ENCODE data around the gene HGF. TPM values are rescaled to one million over a fixed set of nuclear protein-coding genes. Genes with fewer than 3 reads are reported as not detected.
"Not testable (repeated sequence)": the region's sequence is repeated elsewhere in the genome, so short reads cannot be mapped to it uniquely, and the experiment has no call there.

HGF gene
- total RNA-seq, 1 experiment from 2014 or later: not detected

- in situ Hi-C loops (cut with HindIII; ENCODE audit: low sequenced_read_pairs): no loop called here
- DNase-seq (ENCODE audit: low spot score): no peak
These were observed 44.1 kb downstream of the HGF start for GRCh38 chr7:81725812-81726127.

- in situ Hi-C loops (cut with HindIII; ENCODE audit: low sequenced_read_pairs): no loop called here
These were observed 44.6 kb downstream of the HGF start for GRCh38 chr7:81725003-81725811.

DNA sequence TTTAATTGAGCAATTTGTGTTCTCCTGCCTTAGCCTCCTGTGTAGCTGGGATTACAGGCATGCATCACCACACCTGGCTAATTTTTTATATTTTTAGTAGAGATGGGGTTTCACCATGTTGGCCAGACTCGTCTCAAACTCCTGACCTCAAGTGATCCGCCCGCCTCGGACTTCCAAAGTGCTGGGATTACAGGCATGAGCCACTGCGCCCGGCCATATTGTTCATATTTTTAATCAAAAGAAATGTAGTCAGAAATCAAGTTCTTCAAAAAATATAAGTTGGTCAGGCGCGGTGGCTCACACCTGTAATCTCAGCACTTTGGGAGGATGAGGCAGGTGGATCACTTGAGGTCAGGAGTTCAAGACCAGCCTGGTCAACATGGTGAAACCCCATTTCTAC lies 47.6 kb downstream of the HGF start:
- DNase-seq (ENCODE audit: low spot score); in situ Hi-C loops (cut with HindIII; ENCODE audit: low sequenced_read_pairs): not testable (repeated sequence)

More at GRCh38 chr7:81725003-81725811, 44.6 kb downstream of the HGF start:
- no peak for DNase-seq (ENCODE audit: low spot score)

DNA sequence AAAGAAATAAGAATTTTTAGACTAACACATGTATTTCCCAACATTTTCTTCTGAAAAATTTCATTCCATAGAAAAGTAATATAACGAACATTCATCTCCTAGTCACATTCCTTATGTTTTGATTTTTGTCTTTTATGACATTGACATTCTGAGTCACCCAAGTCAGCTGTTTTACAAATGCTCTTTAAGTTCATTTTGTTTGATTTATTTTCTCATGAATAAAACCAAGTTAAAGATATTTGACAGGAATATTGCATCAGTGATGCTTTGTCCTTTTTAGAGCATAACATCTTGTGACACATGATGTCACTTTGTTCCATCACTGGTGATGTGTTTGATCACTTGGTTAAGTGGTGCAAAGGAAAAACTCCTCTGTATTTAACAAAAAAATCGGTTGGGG lies 48.4 kb downstream of the HGF start:
- no peak for DNase-seq (ENCODE audit: low spot score)
- in situ Hi-C loops (cut with HindIII; ENCODE audit: low sequenced_read_pairs): no loop called here

DNA sequence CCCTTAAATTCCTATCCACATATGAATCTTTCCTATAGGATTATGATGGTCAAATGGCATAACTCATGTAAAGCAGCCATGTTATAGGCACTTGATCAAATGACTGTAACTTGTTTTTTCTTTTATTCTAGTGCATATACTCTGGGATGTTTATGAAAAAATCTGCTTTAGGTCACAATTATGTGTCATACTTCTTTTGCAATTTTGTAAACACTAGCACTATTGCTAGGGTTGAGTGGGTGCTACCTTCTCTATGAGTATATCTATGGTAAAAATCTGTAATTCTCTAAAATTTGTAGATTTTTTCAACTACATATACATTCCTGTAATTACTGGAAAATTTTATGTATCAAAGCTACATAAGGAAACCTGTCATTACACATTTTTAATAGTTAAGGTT lies 50.0 kb downstream of the HGF start:
- no peak for DNase-seq (ENCODE audit: low spot score)
- in situ Hi-C loops (cut with HindIII; ENCODE audit: low sequenced_read_pairs): no loop called here

DNA sequence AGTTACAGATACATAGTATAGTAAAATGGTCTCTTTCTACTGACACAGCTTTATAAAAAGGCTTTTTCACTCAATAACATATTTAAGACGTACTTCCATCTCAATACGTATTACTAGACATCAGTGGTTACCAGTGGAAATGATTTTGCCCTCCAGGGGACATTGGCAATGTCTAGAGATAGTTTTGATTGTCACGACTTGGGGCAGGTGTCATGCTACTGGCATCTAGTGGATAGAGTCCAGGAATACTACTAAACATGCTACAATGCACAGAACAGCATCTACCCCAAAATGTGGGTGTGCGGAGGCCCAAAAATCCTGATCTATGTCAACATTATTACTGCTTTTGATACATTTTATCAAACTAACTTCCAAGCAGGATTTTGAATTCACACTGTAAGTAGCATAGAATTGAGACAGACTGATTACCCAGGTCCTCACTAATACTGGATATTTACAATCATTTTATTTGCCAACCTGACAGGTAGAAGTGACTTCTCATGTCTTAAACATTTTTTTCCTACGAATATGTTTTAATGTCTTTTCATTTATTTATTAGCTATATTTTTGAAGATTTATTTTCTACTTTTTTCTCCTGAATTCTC lies 53.8 kb downstream of the HGF start:
- no peak for DNase-seq (ENCODE audit: low spot score)
- in situ Hi-C loops (cut with HindIII; ENCODE audit: low sequenced_read_pairs): no loop called here

DNA sequence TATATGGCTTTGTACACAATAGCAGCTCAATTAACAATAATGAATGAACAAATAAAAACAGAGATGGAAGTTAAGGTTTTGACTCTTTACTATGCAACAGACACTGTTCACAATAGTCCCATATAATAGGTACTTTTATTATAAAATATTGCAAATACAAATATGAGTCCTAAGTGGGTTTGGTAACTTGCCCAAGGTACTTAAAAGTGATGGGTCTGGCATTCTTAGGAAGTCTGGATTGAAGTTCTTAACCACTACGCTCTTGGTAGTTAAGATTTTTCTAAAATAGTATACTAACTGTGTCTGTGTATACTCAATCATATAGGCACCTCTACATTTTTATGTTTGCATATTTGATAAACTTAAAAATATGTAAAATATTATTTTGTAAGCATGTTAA lies 55.5 kb downstream of the HGF start:
- DNase-seq (ENCODE audit: low spot score): no peak
- in situ Hi-C loops (cut with HindIII; ENCODE audit: low sequenced_read_pairs): no loop called here

GRCh38 chr7:81710751-81711150 lies 59.1 kb downstream of the HGF start:
- DNase-seq (ENCODE audit: low spot score): no peak
- in situ Hi-C loops (cut with HindIII; ENCODE audit: low sequenced_read_pairs): no loop called here

DNA sequence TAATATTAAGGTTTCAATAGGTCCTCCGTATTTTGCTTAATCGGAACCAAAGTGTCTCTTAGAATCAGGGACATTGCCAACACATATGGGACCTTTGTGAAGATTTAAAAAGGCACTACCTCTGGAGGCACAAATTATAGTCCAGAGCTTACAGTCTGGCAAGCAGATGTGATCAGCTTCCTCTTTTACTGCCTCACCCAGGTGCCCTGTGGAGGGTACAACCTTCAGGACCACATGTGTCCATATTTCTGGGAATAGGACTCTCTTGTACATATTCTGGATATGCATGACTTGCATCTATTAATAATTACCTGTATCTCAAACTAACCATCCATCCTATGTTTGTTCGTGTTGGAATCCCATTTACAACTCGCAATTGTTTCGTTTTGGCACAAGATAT lies 60.0 kb downstream of the HGF start:
- in situ Hi-C loops (cut with HindIII; ENCODE audit: low sequenced_read_pairs): no loop called here
- no peak for DNase-seq (ENCODE audit: low spot score)

- no peak for DNase-seq (ENCODE audit: low spot score)
- in situ Hi-C loops (cut with HindIII; ENCODE audit: low sequenced_read_pairs): no loop called here
These were observed 61.9 kb downstream of the HGF start for GRCh38 chr7:81707966-81708365.

- in situ Hi-C loops (cut with HindIII; ENCODE audit: low sequenced_read_pairs): no loop called here
- no peak for DNase-seq (ENCODE audit: low spot score)
These were observed 62.7 kb downstream of the HGF start for GRCh38 chr7:81707196-81707595.

- in situ Hi-C loops (cut with HindIII; ENCODE audit: low sequenced_read_pairs): no loop called here
These were observed 64.6 kb downstream of the HGF start for GRCh38 chr7:81705206-81705605.

GRCh38 chr7:81704595-81704994 lies 65.3 kb downstream of the HGF start:
- in situ Hi-C loops (cut with HindIII; ENCODE audit: low sequenced_read_pairs): no loop called here
- no peak for DNase-seq (ENCODE audit: low spot score)

More at GRCh38 chr7:81705206-81705605, 64.6 kb downstream of the HGF start:
- no peak for DNase-seq (ENCODE audit: low spot score)

DNA sequence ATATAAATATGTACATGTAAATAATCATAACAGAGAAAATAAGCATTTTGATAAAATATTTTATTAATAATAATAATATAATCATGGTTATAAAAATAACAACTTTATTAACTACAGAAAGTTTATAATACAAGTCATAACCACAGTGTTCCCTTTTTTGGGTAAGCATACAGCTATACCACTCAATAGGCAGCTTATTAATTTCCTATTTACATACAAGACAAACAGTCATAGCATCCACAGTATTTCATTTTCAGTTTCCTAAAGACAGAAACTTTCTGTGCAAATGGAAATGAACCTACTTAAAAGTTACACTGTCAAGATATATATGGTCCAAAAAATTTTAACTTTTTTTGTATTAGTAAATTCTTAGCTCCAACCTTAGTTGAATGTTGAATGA lies 70.9 kb downstream of the HGF start:
- DNase-seq (ENCODE audit: low spot score): no peak
- in situ Hi-C loops (cut with HindIII; ENCODE audit: low sequenced_read_pairs): no loop called here

DNA sequence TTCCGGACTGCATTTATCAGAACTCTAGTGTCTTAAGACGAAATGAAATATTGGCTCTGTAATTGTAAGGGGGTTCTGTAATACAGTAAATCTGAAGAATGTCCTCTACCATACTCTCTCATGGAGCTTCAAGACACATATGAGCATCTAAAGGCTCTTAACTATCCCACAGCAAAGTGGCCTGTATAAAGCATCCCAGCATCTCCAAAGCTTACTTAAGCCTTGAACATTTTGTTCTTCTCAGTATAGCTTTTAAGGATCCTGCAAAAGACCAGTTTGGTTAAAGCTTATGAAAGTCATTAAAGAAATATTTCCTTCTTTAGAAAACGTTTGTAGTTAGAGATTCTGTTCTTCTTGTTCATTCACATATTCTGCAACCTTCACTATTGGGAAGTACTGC lies 75.1 kb downstream of the HGF start:
- in situ Hi-C loops (cut with HindIII; ENCODE audit: low sequenced_read_pairs): no loop called here
- no peak for DNase-seq (ENCODE audit: low spot score)

DNA sequence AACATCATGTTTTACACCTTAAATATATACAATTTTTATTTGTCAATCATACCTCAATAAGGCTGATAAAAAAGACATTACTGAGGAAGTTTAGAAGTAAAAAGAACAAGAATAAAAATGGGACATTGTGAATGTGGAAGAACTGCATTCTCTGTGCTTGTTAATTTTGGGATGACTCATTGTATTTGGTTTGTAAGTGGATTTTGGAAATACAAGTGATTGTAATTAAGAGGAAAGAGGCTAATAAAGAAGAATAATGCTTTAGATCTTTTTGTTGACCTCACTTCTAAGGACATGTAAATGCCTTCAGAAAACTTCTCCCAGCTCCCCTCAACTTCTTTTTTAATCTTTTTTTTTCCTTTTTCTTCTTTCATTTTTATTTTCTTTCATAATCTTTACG lies 76.0 kb downstream of the HGF start:
- in situ Hi-C loops (cut with HindIII; ENCODE audit: low sequenced_read_pairs): no loop called here
- no peak for DNase-seq (ENCODE audit: low spot score)

DNA sequence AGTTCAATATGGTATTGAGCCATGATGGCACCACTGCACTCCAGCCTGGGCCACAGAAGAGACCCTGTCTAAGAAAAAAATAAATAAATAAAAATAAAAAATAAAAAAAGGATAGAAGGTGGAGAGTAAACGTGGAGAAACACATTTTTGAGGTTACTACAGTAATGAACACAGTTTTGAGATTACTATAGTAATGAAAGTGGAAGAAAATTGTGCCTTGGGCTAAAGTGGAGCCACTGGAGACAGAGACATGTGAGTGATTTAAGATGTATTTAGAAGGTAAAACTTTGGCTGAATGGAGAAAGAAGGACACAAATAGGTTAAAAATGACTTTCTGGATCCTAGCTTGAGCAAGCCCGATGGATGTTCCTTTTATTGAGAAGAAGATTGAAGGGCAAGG lies 76.8 kb downstream of the HGF start:
- in situ Hi-C loops (cut with HindIII; ENCODE audit: low sequenced_read_pairs): no loop called here
- no peak for DNase-seq (ENCODE audit: low spot score)

DNA sequence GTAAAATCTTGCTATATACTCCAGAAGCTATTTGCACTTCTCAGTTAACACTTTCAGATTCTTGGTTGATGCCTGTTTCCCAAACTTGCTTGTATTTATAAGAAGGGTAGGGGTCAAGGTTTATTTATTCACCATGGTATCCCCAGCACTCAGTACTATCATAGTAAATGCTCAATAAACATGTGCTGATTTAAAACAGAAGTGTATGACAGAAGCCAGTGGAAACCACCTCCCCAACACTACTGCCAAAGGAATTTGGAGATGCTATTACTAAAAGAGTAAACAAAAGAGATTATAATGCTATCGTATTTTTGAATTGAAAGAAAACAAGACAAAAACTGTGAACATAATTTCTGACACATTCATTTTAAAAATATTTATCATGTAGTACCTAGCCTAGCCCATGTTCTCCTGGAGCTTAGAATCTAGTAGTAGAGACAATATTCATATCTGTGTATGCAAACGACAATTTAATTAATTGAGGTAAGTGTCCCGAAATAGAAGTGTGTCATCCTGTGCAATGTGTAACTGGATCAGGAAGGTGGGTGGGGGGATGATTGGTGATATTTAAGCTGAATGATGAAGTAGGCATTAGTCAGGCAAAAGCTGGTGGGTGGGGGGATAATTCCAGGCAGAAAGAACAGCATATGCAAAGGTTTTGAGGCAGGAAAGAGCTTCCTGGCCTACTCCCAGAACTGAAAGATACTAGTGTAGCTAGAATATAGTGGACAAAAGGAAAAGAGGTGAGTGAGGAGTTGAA lies 77.5 kb downstream of the HGF start:
- no peak for DNase-seq (ENCODE audit: low spot score)
- in situ Hi-C loops (cut with HindIII; ENCODE audit: low sequenced_read_pairs): no loop called here

GRCh38 chr7:81691199-81691821 lies 78.5 kb downstream of the HGF start:
- DNase-seq (ENCODE audit: low spot score): no peak
- in situ Hi-C loops (cut with HindIII; ENCODE audit: low sequenced_read_pairs): no loop called here

DNA sequence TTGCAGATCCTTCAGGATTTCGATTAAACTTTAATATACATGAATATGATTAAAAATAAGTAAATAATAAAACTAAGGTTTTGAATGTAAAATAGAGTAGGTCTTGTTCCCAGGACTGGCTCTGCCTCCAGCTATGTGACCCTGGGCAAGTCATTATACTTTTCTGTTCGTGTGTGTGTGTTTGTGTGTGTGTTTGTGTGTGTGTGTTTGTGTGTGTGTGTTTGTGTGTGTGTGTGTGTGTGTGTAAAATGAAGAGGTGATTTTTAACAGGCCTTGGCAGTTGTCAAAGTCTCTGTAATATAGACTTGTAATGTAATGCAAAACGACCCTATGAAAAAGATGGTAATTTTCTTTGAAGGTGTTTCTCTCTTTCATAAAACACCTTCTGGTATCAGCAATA lies 79.2 kb downstream of the HGF start:
- in situ Hi-C loops (cut with HindIII; ENCODE audit: low sequenced_read_pairs): no loop called here
- no peak for DNase-seq (ENCODE audit: low spot score)

Measured in G401 (cell line).